Astrocyte of the spinal cord (primary cell): ENCODE measurements around the gene LAMC3.

ENCODE experiments used
- DNase-seq: peaks from one replicate; pipeline ENCODE4 v3.0.0; 2011; ENCODE audit warnings: low read depth, low spot score
- H3K4me3 ChIP-seq: 2 replicates; pipeline ENCODE4 v1.5.1; 2011; ENCODE audit warnings: low read depth, mild to moderate bottlenecking, low read length, moderate library complexity
- in situ Hi-C: cut with HindIII; loops from 2 replicates; pipeline ENCODE4 v1.10.0; 2017; ENCODE audit warnings: low sequenced_read_pairs
- TF ChIP-seq, protein P1 (sequence below): IDR thresholded peaks from 2 replicates; pipeline ENCODE4 v1.5.1; 2012; ENCODE audit warnings: low read depth, mild to moderate bottlenecking, low read length, inconsistent platforms

The LAMC3 gene

DNA sequence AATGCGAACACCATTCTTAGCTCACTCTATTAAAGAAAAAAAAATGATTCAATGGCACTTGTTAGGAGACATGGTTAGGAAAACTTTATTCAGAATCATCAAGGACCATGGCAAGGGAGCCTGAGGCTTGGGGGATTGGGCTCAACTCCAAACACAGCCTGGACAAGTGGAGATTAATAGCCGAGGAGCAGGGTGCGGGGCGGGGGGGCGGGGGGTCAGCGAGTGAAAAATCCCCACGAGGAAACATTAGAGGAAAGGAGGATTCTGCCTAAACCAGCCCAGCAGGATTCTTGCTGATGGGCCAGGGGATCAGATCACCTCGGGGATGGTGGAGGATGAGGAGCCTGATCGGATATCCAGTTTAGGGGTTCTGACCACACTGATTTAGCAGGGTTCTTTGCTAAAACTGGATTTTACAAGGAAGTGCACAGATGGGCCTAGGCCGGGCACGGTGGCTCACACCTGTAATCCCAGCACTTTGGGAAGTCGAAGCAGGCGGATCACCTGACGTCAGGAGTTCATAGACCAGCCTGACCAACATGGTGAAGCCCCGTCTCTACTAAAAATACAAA, 45.6 kb upstream of the LAMC3 start:
- in situ Hi-C loops = no loop called here
- TF ChIP-seq, protein P1, sequence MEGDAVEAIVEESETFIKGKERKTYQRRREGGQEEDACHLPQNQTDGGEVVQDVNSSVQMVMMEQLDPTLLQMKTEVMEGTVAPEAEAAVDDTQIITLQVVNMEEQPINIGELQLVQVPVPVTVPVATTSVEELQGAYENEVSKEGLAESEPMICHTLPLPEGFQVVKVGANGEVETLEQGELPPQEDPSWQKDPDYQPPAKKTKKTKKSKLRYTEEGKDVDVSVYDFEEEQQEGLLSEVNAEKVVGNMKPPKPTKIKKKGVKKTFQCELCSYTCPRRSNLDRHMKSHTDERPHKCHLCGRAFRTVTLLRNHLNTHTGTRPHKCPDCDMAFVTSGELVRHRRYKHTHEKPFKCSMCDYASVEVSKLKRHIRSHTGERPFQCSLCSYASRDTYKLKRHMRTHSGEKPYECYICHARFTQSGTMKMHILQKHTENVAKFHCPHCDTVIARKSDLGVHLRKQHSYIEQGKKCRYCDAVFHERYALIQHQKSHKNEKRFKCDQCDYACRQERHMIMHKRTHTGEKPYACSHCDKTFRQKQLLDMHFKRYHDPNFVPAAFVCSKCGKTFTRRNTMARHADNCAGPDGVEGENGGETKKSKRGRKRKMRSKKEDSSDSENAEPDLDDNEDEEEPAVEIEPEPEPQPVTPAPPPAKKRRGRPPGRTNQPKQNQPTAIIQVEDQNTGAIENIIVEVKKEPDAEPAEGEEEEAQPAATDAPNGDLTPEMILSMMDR = no peak
- no peak for DNase-seq
- H3K4me3 ChIP-seq = no peak overlapping the region

DNA sequence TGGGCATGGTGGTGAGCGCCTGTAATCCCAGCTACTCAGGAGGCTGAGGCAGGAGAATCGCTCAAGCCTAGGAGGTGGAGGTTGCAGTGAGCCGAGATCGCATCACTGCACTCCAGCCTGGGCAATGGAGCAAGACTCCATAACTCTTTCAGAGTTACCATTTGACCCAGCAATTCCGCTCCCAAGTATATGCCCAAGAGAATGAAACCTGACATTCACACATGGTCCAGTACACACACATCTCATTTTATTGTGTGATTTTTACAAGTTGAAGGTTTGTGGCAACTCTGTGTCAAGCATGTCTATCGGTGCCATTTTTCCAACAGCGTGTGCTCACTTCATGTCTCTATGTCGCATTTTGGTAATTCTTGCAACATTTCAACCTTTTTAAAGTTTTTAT, 45.1 kb upstream of the LAMC3 start:
- no peak overlapping the region for H3K4me3 ChIP-seq
- in situ Hi-C loops = no loop called here
- TF ChIP-seq, protein P1 = no peak
- no peak for DNase-seq

DNA sequence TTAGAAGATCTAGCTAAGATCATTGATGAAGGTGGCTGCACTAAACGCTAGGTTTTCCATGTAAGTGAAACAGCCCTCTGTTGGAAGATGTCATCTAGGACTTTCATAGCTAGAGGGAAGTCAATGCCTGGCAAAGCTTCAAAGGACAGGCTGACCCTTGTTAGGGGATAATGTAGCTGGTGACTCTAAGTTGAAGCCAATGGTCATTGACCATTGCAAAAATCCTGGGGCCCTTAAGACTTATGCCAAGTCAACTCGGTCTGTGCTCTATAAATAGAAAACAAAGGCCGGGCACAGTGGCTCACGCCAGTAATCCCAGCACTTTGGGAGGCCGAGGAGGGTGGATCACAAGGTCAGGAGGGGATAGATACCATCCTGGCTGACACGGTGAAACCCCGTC, 43.3 kb upstream of the LAMC3 start:
- in situ Hi-C loops = no loop called here

DNA sequence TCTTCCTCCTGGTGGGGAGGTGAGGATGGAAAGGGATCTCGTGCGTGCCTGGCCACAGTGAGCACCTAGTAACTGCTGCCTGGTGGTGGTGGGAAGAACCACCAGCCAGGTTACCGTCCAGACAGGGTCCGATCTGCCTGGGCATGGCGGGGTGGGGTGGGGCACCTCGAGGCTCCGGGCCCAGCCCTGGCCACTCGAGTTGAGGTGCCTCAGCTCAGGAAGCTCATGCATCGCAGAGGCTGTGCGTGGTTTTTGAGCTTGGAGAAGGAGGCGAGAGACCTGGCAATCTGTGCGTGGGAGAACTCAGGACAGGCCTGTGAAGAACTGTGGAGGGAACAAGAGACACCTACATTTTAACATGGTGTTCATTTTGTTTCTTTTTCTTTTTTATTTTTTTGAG, 38.9 kb upstream of the LAMC3 start:
- in situ Hi-C loops = no loop called here
- no peak overlapping the region for H3K4me3 ChIP-seq
- DNase-seq = no peak
- TF ChIP-seq, protein P1 = no peak

More for the DNA sequence above, 43.3 kb upstream of the LAMC3 start:
- DNase-seq = no peak
- TF ChIP-seq, protein P1 = no peak
- H3K4me3 ChIP-seq = no peak overlapping the region

DNA sequence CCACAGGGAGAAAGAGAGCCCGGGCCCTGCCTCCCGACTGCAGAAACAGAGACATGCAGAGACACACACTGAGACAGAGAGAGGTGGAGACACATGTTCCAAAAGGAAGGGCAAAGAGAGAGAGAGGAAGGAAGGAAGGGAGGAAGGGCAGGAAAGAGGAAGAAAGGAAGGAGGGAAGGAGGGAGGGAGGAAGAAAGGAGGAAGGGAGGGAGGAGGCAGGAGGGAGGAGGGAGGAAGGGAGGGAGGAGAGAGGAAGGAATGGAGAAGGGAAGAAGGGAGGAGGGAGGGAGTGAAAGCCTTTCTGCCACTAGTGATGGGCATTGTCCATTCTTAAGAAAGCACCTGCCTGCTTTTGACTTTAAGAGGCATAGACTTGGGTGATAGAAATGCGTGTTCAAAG, 38.1 kb upstream of the LAMC3 start:
- TF ChIP-seq, protein P1 = no peak
- no peak overlapping the region for H3K4me3 ChIP-seq
- DNase-seq = no peak
- in situ Hi-C loops = no loop called here

DNA sequence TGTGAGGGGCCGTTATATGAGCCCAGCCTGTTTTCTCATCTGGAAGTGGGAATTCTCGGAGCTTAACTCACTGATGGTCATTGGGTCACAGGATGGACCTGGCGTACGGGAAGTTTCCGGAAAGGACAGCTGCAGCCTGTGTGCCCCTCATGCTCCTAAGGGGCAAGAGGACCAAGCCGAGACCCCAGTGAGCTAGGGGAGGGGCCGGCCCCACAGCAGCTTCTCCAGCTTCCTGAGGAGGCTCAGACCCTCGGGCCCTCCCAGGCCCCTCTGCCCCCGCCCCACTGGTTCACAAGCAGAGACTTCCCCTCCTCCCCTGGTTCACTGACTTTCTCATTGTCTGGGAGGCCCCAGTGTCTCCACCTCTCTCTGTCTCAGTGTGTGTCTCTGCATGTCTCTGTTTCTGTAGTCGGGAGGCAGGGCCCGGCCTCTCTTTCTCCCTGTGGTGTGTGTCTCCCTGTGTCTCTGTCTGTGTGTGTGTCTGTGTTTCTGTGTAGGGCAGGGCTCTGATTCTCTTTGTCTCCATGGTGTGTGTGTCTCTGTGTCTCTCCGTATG, 37.6 kb upstream of the LAMC3 start:
- no peak overlapping the region for H3K4me3 ChIP-seq
- in situ Hi-C loops = no loop called here
- TF ChIP-seq, protein P1 = no peak
- DNase-seq = no peak
